Stimulated activated CD4-positive, alpha-beta T cell treated with anti-CD3 and anti-CD28 coated beads, TNF-alpha, amount 100 ng/mL, for 48 hours (primary cell): Measurements from ENCODE around the gene PLAAT2.
"Not testable (repeated sequence)": the region's sequence is repeated elsewhere in the genome, so short reads cannot be mapped to it uniquely, and the experiment has no call there.

Experiments used
- DNase-seq, 3 donors: peaks; one replicate each; pipeline ENCODE4 v3.0.0-alpha.2; 2020; ENCODE audit warnings: low read depth in 3 of 3

Gene PLAAT2

GRCh38 chr11:63563201-63564055, at the start of gene PLAAT2:
TSS of gene PLAAT2 (minus strand) at chr11:63563379. CDS start at chr11:63563324, 55 bp downstream.
- no peak for DNase-seq

- no peak for DNase-seq
Measured at GRCh38 chr11:63612181-63612580, 49.0 kb upstream of the PLAAT2 start.

GRCh38 chr11:63611395-63611747, 48.2 kb upstream of the PLAAT2 start:
- DNase-seq, result no peak

- no peak for DNase-seq
Measured at GRCh38 chr11:63610604-63611394, 47.6 kb upstream of the PLAAT2 start.

- no peak for DNase-seq
Measured at GRCh38 chr11:63609971-63610580, 46.9 kb upstream of the PLAAT2 start.

- no peak for DNase-seq
Measured at GRCh38 chr11:63609536-63609935, 46.4 kb upstream of the PLAAT2 start.

- no peak for DNase-seq
Measured at GRCh38 chr11:63608353-63609345, 45.5 kb upstream of the PLAAT2 start.

GRCh38 chr11:63603180-63603518, 40.0 kb upstream of the PLAAT2 start:
- DNase-seq, result no peak

GRCh38 chr11:63602290-63603179, 39.4 kb upstream of the PLAAT2 start:
- DNase-seq, result not testable (repeated sequence)

GRCh38 chr11:63599211-63600122, 36.3 kb upstream of the PLAAT2 start:
- DNase-seq, result no peak

- no peak for DNase-seq
Measured at GRCh38 chr11:63598556-63598955, 35.4 kb upstream of the PLAAT2 start.

- no peak for DNase-seq
Measured at GRCh38 chr11:63595296-63595695, 32.1 kb upstream of the PLAAT2 start.

- no peak for DNase-seq
Measured at GRCh38 chr11:63592975-63593395, 29.8 kb upstream of the PLAAT2 start.

GRCh38 chr11:63590024-63590788, 27.0 kb upstream of the PLAAT2 start:
- DNase-seq, result no peak

- DNase-seq, result no peak
Measured at GRCh38 chr11:63589000-63589399, 25.8 kb upstream of the PLAAT2 start.

- DNase-seq, result no peak
Measured at GRCh38 chr11:63586451-63587166, 23.4 kb upstream of the PLAAT2 start.

GRCh38 chr11:63583357-63583677, 20.1 kb upstream of the PLAAT2 start:
- no peak for DNase-seq

GRCh38 chr11:63581224-63581623, 18.0 kb upstream of the PLAAT2 start:
- DNase-seq, result not testable (repeated sequence)
